Erythroblast (primary cell): Measurements from ENCODE around the gene ITGA4.

Source experiments
- GATA1 ChIP-seq: IDR thresholded peaks from 2 replicates; pipeline ENCODE4 v1.6.1; 2011; ENCODE audit warnings: low read depth, mild to moderate bottlenecking, control low read depth, low read length, moderate library complexity
- POLR2A ChIP-seq: IDR thresholded peaks from 2 replicates; pipeline ENCODE4 v1.6.1; 2011; ENCODE audit warnings: mild to moderate bottlenecking, low read length

DNA sequence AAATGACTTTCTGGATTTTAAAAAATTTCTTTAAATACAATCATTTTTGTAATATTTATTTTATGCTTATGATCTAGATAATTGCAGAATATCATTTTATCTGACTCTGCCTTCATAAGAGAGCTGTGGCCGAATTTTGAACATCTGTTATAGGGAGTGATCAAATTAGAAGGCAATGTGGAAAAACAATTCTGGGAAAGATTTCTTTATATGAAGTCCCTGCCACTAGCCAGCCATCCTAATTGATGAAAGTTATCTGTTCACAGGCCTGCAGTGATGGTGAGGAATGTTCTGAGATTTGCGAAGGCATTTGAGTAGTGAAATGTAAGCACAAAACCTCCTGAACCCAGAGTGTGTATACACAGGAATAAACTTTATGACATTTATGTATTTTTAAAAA lies 79.5 kb downstream of the ITGA4 start:
- TF ChIP-seq POLR2A (no peak), GATA1 (no peak)
